HG03460 (cell line): ENCODE results near the gene C11orf54.
"Not testable (repeated sequence)": the region's sequence is repeated elsewhere in the genome, so short reads cannot be mapped to it uniquely, and the experiment has no call there.

Experiments used
- ATAC-seq: cut with Tn5 transposase; IDR thresholded peaks from one replicate; pipeline ENCODE4 v1.9.1; 2021; ENCODE audit not compliant: unreplicated experiment

C11orf54 gene

DNA sequence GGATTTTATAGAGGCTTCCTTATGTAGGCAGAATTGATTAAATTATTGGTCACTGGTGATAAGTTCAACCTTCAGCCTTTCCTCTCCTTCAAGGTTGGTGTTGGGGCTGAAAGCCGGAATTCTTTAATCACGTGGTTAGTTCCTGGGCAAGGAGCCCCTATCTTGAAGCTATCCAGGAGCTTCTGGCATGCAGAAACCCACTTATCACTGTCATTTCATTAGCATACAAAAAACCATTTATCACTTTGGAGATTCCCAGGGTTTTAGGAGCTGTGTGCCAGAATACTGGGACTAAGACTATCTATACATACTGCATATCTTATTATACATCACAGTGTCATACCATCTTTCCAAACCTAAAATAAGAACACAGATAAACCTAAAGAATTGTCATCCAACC lies 24.1 kb downstream of the C11orf54 start:
- no peak for ATAC-seq

DNA sequence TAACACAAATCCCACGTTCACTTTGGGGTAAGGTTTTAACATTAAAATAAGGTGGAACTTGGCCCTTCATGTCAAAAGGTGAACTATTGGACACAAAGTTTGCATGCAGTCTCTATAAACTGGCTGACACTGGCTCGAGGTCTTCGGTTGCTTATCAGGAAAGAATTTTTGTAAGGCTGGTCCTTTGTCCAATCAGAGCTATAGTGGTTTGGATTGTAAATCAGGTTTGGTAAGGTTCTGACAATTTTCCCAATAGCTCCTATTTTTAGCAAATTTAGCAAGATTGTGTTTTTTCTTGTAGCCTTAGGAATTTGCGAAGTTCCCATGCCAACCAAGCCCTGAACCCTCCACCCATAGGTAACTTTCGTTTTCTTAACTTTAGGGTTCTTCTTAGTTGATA lies 25.0 kb downstream of the C11orf54 start:
- no peak for ATAC-seq

DNA sequence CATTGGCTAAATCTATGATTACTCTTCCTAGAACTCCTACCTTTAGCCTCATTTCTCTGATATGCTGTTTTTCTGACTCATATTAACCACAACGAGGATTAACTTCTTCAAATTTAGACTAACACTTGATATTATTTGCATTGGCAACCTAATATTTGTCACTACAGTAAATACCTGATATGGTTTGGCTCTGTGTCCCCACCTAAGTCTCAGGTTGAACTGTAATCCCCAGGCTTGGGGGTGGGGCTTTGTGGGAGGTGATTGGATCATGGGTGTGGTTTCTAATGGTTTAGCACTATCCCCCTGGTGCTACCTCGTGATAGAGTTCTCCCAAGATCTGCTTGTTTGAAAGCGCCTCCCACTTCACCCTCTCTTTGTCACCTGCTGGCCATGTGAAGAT lies 25.5 kb downstream of the C11orf54 start:
- no peak for ATAC-seq

- ATAC-seq, result no peak
Measured at GRCh38 chr11:93770160-93770559, 28.7 kb downstream of the C11orf54 start.

DNA sequence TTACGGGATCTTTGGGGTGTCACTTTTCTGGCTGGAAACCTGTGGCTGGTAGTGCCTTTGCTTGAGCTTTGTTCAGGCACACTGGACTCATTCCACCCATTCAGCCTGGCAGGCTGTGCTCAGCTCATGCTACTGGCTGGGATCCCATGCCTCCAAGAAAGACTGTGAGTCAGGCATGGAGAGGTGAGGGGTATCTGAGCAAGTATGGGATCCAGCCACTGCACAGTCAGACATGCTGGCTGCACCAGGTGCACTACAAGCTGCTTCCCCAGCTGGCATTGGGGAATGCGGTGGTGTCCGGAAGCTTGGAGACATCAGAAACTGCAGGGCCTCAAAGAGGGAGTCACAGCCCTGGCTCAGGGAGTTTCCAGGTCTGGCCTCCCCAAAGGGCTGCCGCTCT lies 30.7 kb downstream of the C11orf54 start:
- no peak for ATAC-seq

DNA sequence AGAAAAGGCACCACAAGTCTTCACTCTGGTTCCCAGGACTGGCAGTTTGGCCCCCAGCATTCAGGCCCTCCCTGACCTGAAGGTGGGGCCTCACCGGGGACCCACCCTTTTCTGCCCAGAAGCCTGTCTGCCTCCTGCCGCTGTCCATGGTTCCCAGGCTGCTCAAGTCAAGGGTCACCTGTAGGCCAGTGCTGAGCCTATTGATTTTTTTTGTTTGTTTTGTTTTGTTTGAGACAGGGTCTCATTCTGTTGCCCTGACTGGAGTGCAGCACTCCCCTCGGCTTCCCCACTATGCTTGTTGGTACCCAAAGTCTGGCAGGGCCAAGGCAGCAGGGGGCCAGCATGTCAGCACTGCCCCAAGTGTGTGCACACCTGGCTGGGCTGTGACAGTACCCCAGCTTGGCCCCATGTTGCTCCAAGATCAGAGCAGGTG lies 31.6 kb downstream of the C11orf54 start:
- ATAC-seq, result no peak

DNA sequence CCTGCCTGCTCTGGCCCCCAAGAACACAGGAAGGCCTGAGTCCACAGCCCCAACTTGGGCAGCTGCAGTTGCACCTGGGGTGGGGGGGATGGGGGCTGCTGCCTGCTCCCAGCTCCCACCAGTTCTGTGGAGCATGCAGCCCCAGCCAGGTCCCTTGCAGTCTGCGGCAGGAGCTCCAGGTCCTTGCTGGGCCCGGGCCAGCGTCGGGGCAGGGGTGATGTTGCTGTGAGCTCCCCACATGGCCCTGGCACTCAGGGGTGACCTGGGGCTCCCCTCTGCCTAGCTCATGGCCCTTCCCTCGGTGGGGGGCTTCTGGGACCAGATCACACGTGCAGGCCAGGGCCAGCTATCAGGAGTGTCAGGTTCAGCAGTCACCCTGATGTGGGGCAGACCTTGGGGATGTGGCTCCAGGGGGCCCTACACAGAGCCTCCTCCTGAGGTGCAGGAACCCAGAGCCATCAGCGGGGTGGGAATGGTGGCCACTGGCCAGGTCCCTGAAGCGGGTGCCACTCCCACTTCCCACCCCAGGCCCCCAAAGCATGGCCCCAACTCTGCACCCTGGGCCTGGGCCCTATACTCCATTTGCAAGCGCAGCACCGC lies 32.2 kb downstream of the C11orf54 start:
- no peak for ATAC-seq

- ATAC-seq, result not testable (repeated sequence)
Measured at GRCh38 chr11:93774560-93774959, 33.1 kb downstream of the C11orf54 start.

DNA sequence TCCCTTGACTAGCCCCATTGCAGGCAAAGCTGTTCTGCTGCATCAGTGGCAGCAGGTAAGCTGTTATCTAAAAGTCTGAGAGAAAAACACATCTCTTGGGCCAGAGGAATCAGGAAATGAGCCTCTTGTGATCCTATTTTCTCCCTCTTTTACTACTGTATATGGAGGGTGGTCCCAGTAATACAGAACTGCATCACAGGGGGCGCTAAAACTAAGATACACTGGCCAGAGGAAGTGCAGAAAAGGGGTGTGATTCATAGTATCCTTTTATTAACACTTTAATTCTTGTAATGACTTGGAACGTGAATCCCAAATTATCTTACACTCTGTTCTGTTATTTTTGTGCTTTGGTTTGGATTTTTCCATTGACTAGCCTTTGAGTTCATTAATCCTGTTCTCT lies 33.8 kb downstream of the C11orf54 start:
- ATAC-seq, result no peak

GRCh38 chr11:93783362-93783761 lies 41.9 kb downstream of the C11orf54 start:
- ATAC-seq, result no peak

DNA sequence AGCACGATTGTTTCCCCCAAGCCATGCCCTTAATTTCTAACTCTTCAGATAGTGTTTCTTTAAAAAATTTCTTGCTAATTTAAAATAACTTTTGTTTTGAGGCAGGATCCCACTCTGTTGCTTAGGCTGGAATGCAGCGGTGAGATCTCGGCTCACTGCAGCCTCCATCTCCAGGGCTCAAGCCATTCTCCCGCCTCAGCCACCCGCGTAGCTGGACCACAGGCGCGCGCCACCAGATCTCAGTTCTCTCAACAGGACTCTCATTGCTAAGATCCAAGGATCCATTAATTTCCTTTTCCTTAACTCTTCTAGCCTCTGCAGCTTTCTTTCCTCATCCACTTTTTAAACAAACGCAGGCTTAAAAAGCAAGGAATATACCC lies 42.3 kb downstream of the C11orf54 start:
- ATAC-seq, result peak; percentile 42

GRCh38 chr11:93784145-93784934 lies 42.9 kb downstream of the C11orf54 start, which contains the start of gene MED17:
Gene MED17, plus strand, starts transcription at chr11:93784282. Its CDS starts 232 bp downstream, at chr11:93784514.
- peak; percentile 97 for ATAC-seq

DNA sequence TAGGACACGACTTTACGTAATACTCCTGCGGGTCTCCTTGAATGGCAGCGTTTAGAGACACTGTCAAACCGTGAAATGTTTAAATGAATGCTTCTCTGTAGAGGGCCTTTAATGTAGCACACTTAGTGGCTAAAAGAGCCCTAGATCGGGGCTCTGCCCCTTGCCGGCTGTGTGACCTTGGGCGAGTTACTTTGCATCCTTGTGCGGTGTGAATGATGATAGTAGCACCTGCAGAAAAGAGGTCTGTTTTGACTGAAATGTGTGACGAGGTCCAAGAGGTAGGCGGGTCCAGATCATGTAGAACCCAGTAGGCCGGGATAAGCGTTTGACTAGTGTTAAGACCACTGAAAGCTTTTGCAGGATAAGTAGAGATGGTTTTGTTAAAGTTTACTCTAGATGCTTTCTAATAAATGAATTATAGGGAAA lies 43.5 kb downstream of the C11orf54 start:
- peak; percentile 29 for ATAC-seq

- no peak for ATAC-seq
Measured at GRCh38 chr11:93791493-93791892, 50.0 kb downstream of the C11orf54 start.

DNA sequence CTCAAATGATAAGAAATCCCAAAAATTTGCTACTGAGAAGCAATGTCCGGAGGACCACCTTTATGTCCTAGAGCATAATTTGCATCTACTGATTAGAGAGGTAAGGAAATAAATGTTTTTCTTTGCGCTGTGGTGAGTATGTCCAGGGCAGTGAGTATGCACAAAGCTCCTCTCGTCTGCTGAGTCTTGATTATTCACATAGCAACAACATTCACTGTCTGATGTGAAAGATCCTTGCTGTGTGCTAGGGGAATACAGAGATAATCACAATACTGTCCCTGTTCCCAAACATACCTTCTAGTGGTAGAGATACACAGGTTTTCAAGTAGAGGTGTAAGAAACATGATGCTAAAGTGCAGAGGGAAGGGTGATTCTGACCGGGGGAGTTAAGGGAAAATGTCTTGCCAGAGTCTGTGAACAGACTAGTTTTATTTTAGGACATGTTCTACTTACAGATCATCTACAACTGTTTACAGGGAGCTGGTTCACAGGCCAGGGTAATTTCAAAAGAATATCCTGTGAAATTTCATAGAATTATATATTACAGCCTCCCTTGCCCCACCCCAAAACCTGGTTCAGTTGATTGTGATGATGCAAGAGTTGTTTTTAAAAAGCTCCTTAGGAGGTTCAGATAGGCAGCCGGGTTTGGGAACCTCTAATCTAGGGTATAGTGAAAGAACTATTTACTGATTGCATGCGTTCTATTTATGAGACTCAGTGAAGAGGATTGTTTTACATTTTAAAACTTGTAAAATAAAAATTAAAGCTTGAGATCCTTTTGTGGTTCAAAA lies 55.2 kb downstream of the C11orf54 start:
- ATAC-seq, result no peak

GRCh38 chr11:93801366-93801765 lies 59.9 kb downstream of the C11orf54 start:
- no peak for ATAC-seq

GRCh38 chr11:93804879-93805278 lies 63.4 kb downstream of the C11orf54 start:
- ATAC-seq, result no peak

DNA sequence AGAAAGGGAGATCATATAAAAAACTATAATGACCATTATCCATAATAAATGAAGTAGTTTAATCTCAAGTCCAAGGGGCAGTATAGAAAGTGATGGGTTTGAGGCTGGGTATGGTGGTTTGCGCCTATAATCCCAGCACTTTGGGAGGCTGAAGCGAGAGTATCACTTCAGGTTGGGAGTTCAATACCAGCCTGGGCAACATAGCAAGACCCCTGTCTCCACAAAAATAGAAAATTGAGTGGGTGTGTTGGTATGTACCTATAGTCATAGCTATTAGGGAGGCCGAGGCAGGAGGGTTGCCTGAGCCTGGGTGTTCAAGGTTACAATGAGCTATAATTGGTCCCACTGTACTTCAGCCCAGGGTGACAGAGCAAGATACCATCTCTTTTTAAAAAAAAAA lies 66.5 kb downstream of the C11orf54 start:
- ATAC-seq, result no peak

- no peak for ATAC-seq
Measured at GRCh38 chr11:93813974-93814373, 72.5 kb downstream of the C11orf54 start.
